Tibial nerve (tissue), 4 donors: ENCODE measurements around the gene FAM227A.

Experiments
- CTCF ChIP-seq, 5 experiments: fragments of 200-600 bp in 3 of 5; fragments of 450-650 bp in 2 of 5; sonication (generic) in 3 of 5; IDR thresholded peaks; one replicate each; pipeline ENCODE4 v1.5.1; 2016 to 2019; ENCODE audit warnings: antibody characterized with exemption in 5 of 5, mild to moderate bottlenecking in 3 of 5, moderate library complexity in 2 of 5
- EP300 ChIP-seq, 2 donors: sonication (generic); formaldehyde crosslinking; IDR thresholded peaks; one replicate each; pipeline ENCODE4 v1.6.1; 2017; ENCODE audit warnings: antibody characterized with exemption in 2 of 2, mild to moderate bottlenecking in 1 of 2
- POLR2A ChIP-seq, 2 donors: fragments of 450-650 bp; IDR thresholded peaks; one replicate each; pipeline ENCODE4 v1.6.1; 2017; ENCODE audit warnings: antibody characterized with exemption in 2 of 2, mild to moderate bottlenecking in 2 of 2, moderate library complexity in 2 of 2

GRCh38 chr22:38569181-38569971 is 86.8 kb downstream of the FAM227A start:
- TF ChIP-seq EP300 (IDR thresholded peaks at IDR 0.05) = no peak
- TF ChIP-seq CTCF (IDR thresholded peaks at IDR 0.05) = no peak
- no peak for TF ChIP-seq POLR2A (IDR thresholded peaks at IDR 0.05)
